Esophagus (tissue), 2 donors: ENCODE data around the gene ENTREP3. TPM values are rescaled to one million over a fixed set of nuclear protein-coding genes. Genes with fewer than 3 reads are reported as not detected.

Experiments
- H3K27ac ChIP-seq, 2 donors: one replicate each; pipeline ENCODE4 v1.5.1; 2013; ENCODE audit warnings: low read depth in 2 of 2, mild to moderate bottlenecking in 2 of 2, inconsistent platforms in 1 of 2, low read length in 1 of 2, moderate library complexity in 1 of 2
- H3K27me3 ChIP-seq, 2 donors: one replicate each; pipeline ENCODE4 v1.6.1; 2013; ENCODE audit warnings: low read length in 2 of 2, control low read depth in 1 of 2, mild to moderate bottlenecking in 1 of 2; ENCODE audit not compliant: insufficient read depth in 2 of 2, control insufficient read depth in 1 of 2
- H3K36me3 ChIP-seq, 2 donors: one replicate each; pipeline ENCODE4 v1.6.1; 2013; ENCODE audit warnings: low read length in 1 of 2; ENCODE audit not compliant: control insufficient read depth in 2 of 2, insufficient read depth in 2 of 2
- H3K4me1 ChIP-seq, 2 donors: one replicate each; pipeline ENCODE4 v1.6.1; 2013; ENCODE audit warnings: low read length in 1 of 2; ENCODE audit not compliant: control insufficient read depth in 2 of 2, insufficient read depth in 2 of 2
- H3K4me3 ChIP-seq, 2 donors: one replicate each; pipeline ENCODE4 v1.5.1; 2013; ENCODE audit warnings: low read length in 2 of 2, mild to moderate bottlenecking in 2 of 2, low read depth in 1 of 2, moderate library complexity in 1 of 2
- H3K9me3 ChIP-seq, 2 donors: one replicate each; pipeline ENCODE4 v1.6.1; 2013; ENCODE audit warnings: mild to moderate bottlenecking in 2 of 2, low read depth in 1 of 2, low read length in 1 of 2, moderate library complexity in 1 of 2; ENCODE audit not compliant: control insufficient read depth in 2 of 2, insufficient read depth in 1 of 2
- WGBS, 2 donors: extraction: QIAGEN DNeasy Blood & Tissue Kit; methylation state at CpG; one replicate each; pipeline ENCODE4 v1.1.7; 2013; 5-methylcytosine and 5-hydroxymethylcytosine counted together
- polyA plus RNA-seq, 2 donors: library from polyadenylated mRNA; stranded (reverse); fragments of 200-250 nt; gene quantifications; one replicate each; pipeline ENCODE4 v1.2.3, GENCODE V29; 2013
- donor health status: healthy with polysubstance abuse.
- donor health status: Bipolar disorder and iron deficiency.

The ENTREP3 gene
- polyA plus RNA-seq, 2 donors, result 12.7 to 13.6 TPM

DNA sequence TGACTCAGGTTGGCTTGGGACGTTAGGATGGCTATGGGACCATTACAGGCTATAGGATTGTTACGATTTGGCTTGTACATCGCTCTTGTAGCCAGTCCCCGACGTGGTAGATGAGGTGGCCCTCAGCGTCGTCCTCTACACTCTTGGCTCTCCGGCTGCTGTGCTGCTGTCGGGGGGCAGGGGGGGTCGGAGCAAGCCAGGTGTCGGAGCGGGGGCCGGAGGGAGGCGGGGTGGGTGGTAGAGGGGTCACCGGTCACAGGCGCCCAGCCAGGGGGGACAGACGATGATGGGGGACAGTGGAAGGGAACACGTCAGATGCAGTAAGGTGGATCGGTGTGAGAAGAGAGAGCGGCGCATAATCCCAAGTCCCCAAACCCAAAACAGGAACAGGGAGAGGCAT is 13.3 kb upstream of the ENTREP3 start:
- no peak overlapping the region for H3K4me3 ChIP-seq
- WGBS, 2 donors, result 91 to 95% methylated on average over 21 of the region's 21 CpGs
- H3K36me3 ChIP-seq, result peaks cover 30 to 42% of the 10 kb centered on the region in 2 donors
- H3K4me1 ChIP-seq, result no peaks in the 10 kb centered on the region
- H3K27me3 ChIP-seq, result no peaks in the 10 kb centered on the region
- H3K27ac ChIP-seq, result no peak overlapping the region
- H3K9me3 ChIP-seq, result no peaks in the 10 kb centered on the region

DNA sequence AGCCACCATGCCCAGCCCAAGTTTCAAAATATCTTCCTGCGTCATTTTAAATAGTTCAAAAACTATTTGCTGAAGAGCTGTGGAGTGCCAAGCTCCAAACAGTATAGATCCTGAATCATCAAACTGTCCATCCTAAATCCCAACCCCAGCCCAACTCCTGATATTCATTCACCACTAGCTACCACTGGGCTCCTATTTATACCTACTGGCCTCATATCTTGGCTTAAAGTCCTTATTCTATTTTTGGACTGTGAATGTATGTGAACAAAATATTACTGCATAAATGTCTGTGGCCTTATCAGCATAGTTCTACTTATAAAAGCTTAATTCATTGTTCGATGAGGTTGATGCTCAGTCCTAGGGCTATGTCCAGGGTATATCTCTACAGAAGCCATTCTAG is 12.1 kb upstream of the ENTREP3 start:
- H3K36me3 ChIP-seq, result peaks cover 30 to 45% of the 10 kb centered on the region in 2 donors
- H3K4me1 ChIP-seq, result no peaks in the 10 kb centered on the region
- H3K9me3 ChIP-seq, result no peaks in the 10 kb centered on the region
- H3K4me3 ChIP-seq, result no peak overlapping the region
- H3K27ac ChIP-seq, result no peak overlapping the region
- 95 to 96% methylated on average over 2 of the region's 2 CpGs for WGBS, 2 donors
- H3K27me3 ChIP-seq, result no peaks in the 10 kb centered on the region

DNA sequence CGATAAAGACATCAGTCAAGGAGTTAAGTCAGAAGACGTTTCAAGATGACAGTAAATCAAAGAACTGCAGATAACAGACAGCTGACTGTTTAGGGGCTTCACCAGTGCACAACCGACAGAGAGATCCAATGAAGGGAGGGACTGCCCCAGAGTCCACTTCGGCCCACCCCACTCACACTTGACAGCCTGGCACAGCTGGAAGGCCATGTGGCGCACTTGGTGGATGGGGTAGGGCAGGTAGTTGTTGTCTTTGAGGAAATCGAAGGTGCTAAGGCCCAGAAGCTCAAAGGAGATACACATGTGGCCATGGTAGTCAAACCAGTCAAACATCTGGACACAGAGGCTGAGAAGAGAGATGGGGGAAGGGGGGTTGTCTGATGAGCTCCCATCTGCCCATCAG is 11.3 kb upstream of the ENTREP3 start:
- H3K4me1 ChIP-seq, result no peaks in the 10 kb centered on the region
- H3K36me3 ChIP-seq, result peaks cover 30 to 45% of the 10 kb centered on the region in 2 donors
- WGBS, 2 donors, result 82 to 83% methylated on average over 6 of the region's 6 CpGs
- H3K27me3 ChIP-seq, result no peaks in the 10 kb centered on the region
- H3K4me3 ChIP-seq, result no peak overlapping the region
- H3K9me3 ChIP-seq, result no peaks in the 10 kb centered on the region
- H3K27ac ChIP-seq, result no peak overlapping the region

DNA sequence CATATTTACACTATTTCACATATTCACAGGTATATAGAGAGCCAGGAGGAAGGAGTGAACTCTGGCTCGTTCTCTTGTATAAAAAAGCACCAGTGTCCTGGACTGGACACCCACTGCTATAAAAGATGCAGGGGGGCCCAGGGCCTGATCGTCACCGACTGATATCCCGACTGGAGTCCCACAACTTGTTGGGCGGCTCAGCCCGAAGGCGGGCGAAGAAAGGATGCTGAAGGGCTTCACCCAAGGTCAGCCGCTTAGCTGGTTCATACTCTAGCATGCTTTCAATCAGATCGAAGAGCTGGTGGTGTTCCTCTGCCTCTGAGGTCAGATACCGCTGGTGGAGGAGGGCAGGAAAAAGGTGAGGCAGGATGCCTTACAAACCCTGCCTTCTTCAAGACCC is 7.8 kb upstream of the ENTREP3 start:
- H3K4me3 ChIP-seq, result no peak overlapping the region
- H3K36me3 ChIP-seq, result peaks cover 17 to 27% of the 10 kb centered on the region in 2 donors
- 82 to 86% methylated on average over 11 of the region's 11 CpGs for WGBS, 2 donors
- H3K9me3 ChIP-seq, result no peaks in the 10 kb centered on the region
- no peaks in the 10 kb centered on the region for H3K27me3 ChIP-seq
- H3K27ac ChIP-seq, result peak overlapping the region in 1 of 2 donors; percentile 43
- peaks cover 5% of the 10 kb centered on the region in 2 donors for H3K4me1 ChIP-seq

DNA sequence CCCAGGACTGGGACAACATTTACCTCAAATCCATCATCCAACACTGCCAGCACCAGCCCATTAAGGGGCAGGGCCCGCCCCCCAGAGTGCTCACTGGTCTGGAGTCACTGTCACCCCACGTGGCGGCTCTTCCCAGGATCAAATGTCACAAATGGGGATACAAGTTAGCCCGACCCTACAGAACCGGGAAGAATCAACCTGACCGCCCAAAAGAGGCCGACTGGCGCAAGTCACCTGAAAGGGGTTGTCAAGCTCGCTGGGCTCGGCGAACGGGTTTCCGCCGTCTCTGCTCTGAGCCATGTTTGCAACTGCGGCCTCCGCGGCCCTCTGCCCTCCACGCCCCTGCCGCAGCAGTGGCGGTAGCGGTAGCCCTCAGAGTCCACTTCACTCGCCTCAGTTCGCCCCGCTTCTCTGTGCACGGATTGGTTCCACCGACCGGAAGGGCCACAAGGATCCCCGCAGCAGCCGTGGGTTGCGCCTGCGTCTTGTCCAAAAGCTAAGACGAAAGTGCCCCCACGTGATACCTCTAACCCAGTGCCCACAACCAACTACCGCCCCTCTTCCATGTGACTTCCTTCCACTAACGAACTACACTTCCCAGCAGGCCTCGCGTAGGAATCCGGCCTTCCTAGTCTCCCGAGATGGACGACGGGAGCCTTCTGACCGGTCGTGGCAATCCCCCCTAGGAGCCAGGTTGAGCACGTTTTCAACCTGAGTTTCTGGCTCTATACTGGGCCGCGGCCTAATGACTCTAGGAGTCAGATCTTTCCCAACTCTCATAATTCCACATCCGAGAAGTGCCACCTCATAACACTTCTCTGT is 6.8 kb upstream of the ENTREP3 start, which contains the start of gene SCAMP3:
Gene SCAMP3 (minus strand): TSS at position 509 of the 822 bp plus-strand sequence. CDS start 209 bp downstream, at position 300.
- Histone ChIP-seq H3K4me3 (peak within 1 kb of the TSS; percentile 82 to 90), H3K4me1 (peaks cover 5% of the 10 kb centered on the region in 2 donors), H3K27me3 (no peaks in the 10 kb centered on the region), H3K36me3 (peaks cover 12 to 28% of the 10 kb centered on the region in 2 donors), H3K27ac (peak within 1 kb of the TSS; percentile 92 to 97), H3K9me3 (no peaks in the 10 kb centered on the region)
- 0% methylated on average over 47 of the region's 47 CpGs for WGBS, 2 donors

DNA sequence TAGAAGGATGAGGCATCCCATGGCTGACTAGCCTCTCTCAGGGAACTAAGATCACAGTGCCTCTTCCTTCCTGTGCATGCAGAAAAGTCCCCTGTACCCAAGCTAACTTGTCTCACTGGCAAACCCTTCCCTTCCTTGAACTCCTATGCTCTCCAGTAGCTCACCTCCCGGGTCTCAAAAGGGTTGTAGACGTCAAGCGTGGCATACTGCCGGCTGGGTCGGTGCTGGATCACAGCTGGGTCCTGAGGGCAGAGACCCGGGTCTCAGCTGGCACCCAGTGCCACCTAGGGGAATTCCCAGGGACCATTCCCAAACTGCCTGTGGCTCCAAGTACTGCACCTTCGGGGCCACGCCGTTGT is 6.2 kb upstream of the ENTREP3 start:
- peak overlapping the region; percentile 82 to 90 for H3K4me3 ChIP-seq
- H3K4me1 ChIP-seq, result peaks cover 5 to 7% of the 10 kb centered on the region in 2 donors
- WGBS, 2 donors, result 0% methylated on average over 9 of the region's 9 CpGs
- H3K27me3 ChIP-seq, result no peaks in the 10 kb centered on the region
- peaks cover 8 to 29% of the 10 kb centered on the region in 2 donors for H3K36me3 ChIP-seq
- no peaks in the 10 kb centered on the region for H3K9me3 ChIP-seq
- peak overlapping the region; percentile 92 to 97 for H3K27ac ChIP-seq

DNA sequence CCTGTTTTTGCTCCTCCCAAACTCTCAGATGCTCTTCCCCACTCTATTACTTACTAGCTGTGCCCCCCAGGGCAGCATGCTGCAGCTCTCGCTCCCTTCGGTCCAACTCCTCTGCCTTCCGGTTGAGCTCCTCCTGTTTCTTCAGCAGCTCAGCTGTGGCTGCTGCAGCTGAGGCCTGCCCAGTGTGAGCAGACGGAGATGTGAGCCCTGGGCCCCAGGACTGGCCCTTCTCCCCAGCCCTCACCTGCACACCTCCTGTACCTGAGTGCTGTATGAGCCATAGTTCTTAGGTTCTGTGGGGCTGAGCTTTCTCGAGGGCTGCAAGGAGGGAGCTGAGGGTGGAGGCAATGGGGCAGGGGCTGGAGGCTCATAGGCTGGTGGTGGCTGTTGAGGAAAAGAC is 5.0 kb upstream of the ENTREP3 start:
- WGBS, 2 donors, result 90 to 95% methylated on average over 5 of the region's 5 CpGs
- H3K27me3 ChIP-seq, result no peaks in the 10 kb centered on the region
- H3K36me3 ChIP-seq, result peaks cover 0 to 25% of the 10 kb centered on the region in 2 donors
- no peak overlapping the region for H3K27ac ChIP-seq
- H3K9me3 ChIP-seq, result no peaks in the 10 kb centered on the region
- no peak overlapping the region for H3K4me3 ChIP-seq
- peaks cover 5 to 8% of the 10 kb centered on the region in 2 donors for H3K4me1 ChIP-seq

DNA sequence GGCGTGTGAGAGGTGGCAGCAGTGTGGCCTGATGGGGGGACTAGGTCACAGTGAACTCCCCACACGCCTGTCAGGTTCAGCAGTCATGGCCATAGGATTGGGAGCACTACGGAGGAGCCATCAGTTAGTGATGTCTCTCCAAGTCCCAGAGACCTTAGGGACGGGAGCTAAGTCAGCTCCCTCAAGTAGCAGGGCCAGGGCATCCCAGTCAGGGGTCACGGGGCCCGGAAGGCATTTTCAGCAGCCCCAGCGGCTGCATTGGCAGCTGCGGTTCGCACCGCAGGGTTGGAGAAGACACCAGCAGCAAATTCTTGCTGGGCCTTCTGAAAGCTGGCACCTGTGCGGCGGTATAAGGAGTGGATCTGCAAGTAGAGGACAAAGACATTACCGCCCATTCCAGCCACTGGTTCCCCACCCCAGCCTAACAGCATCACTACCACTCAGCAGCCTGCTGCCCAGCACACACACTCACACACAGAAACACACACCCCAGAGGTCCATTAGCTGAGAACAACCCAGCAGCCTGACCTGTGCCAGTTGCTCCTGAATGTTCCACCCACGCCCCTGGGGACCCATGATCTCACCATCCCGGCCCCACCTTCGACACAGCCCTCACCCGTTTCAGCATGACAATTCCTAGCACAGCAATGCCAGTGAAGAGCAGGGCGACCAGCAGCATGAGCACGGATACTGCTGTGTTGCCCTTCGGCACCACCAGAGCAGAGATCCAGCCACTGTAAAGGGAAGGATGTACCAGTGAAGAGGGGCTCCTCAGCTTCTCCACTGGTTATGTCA is 972 bp upstream of the ENTREP3 start:
- Histone ChIP-seq H3K27me3 (no peaks in the 10 kb centered on the region), H3K4me3 (peak overlapping the region; percentile 62 to 74), H3K9me3 (no peaks in the 10 kb centered on the region), H3K36me3 (peaks cover 0 to 16% of the 10 kb centered on the region in 2 donors), H3K27ac (peak overlapping the region; percentile 97 to 99), H3K4me1 (peaks cover 14 to 21% of the 10 kb centered on the region in 2 donors)
- WGBS, 2 donors, result 64 to 75% methylated on average over 20 of the region's 20 CpGs

DNA sequence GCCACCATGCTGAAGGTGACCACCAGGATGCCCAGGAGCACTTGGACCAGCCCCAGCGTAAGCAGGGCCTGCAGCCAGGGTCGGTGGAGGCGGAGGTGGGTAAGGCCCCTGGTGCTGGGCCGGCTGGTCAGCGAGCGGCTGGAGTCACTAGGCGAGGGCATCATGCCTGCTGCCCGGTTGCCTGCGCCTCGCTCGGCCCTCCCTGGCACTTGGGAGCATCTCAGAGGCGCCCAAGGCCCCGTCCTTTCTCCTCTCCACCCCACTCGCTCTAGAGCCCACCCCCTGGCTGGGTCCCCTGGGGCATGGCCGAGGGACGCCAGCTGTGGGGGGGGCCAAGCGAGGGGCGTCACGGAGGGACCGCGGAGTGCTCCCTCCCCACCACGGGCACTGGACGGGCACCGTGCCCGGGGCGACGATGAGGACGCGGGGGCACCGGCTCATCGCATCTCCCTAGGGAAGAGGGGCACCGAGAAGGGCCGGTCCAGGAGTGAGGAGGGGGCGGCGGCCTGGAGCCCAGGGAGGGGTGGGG is 505 bp downstream of the ENTREP3 start:
- Histone ChIP-seq H3K27ac (peak overlapping the region; percentile 97 to 99), H3K4me3 (peak overlapping the region; percentile 62 to 74), H3K9me3 (no peaks in the 10 kb centered on the region), H3K27me3 (no peaks in the 10 kb centered on the region), H3K4me1 (peaks cover 11 to 20% of the 10 kb centered on the region in 2 donors), H3K36me3 (peaks cover 0 to 12% of the 10 kb centered on the region in 2 donors)
- WGBS, 2 donors, result 3 to 4% methylated on average over 33 to 35 of the region's 35 CpGs
